ENCODE measurements around the gene PXDN.

PXDN gene

GRCh38 chr2:1777781-1778180 lies 33.5 kb upstream of the PXDN start:
- H3K27me3 ChIP-seq (ENCODE audit: insufficient read depth, low read length, poor library complexity): peaks cover 7% of the 10 kb centered on the region
- H3K9ac ChIP-seq (ENCODE audit: low read depth, low read length): no peak overlapping the region
- TF ChIP-seq EZH2 (IDR thresholded peaks at IDR 0.05; ENCODE audit: borderline replicate concordance, low read depth, low read length, severe bottlenecking) (no peak), CTCF (IDR thresholded peaks at IDR 0.05; ENCODE audit: borderline replicate concordance, extremely low read depth, low read length, poor library complexity, severe bottlenecking) (no peak)
- DNase-seq (no peak), ATAC-seq (ENCODE audit: insufficient read depth, low read depth) (no peak)
- H3K4me2 ChIP-seq (ENCODE audit: insufficient read depth, low read length): no peak overlapping the region
- no peaks in the 10 kb centered on the region for H3K36me3 ChIP-seq (ENCODE audit: insufficient read depth, low read length)
- H4K20me1 ChIP-seq (ENCODE audit: insufficient read depth, low read length): no peaks in the 10 kb centered on the region
- H3K4me1 ChIP-seq (ENCODE audit: insufficient read depth, low read length): no peaks in the 10 kb centered on the region
- no peak overlapping the region for H2AFZ ChIP-seq (ENCODE audit: low read depth, low read length)
- H3K79me2 ChIP-seq (ENCODE audit: insufficient read depth, low read length): no peaks in the 10 kb centered on the region
- H3K4me3 ChIP-seq (ENCODE audit: low read depth in 1 of 2, low read length in 2 of 2): no peak overlapping the region
- no peak overlapping the region for H3K27ac ChIP-seq (ENCODE audit: low read length)
- H3K9me3 ChIP-seq (ENCODE audit: insufficient read depth, low read length, severe bottlenecking): no peaks in the 10 kb centered on the region

GRCh38 chr2:1777156-1777555 lies 32.8 kb upstream of the PXDN start:
- Histone ChIP-seq H3K36me3 (ENCODE audit: insufficient read depth, low read length) (no peaks in the 10 kb centered on the region), H3K4me3 (ENCODE audit: low read depth in 1 of 2, low read length in 2 of 2) (no peak overlapping the region), H3K27ac (ENCODE audit: low read length) (no peak overlapping the region), H3K4me1 (ENCODE audit: insufficient read depth, low read length) (no peaks in the 10 kb centered on the region), H3K9me3 (ENCODE audit: insufficient read depth, low read length, severe bottlenecking) (no peaks in the 10 kb centered on the region), H3K79me2 (ENCODE audit: insufficient read depth, low read length) (no peaks in the 10 kb centered on the region), H4K20me1 (ENCODE audit: insufficient read depth, low read length) (no peaks in the 10 kb centered on the region), H3K9ac (ENCODE audit: low read depth, low read length) (no peak overlapping the region), H3K27me3 (ENCODE audit: insufficient read depth, low read length, poor library complexity) (peaks cover 7% of the 10 kb centered on the region), H2AFZ (ENCODE audit: low read depth, low read length) (no peak overlapping the region), H3K4me2 (ENCODE audit: insufficient read depth, low read length) (no peak overlapping the region)
- ATAC-seq (ENCODE audit: insufficient read depth, low read depth) (no peak), DNase-seq (no peak)
- no peak for TF ChIP-seq CTCF (IDR thresholded peaks at IDR 0.05; ENCODE audit: borderline replicate concordance, extremely low read depth, low read length, poor library complexity, severe bottlenecking)
- TF ChIP-seq EZH2 (IDR thresholded peaks at IDR 0.05; ENCODE audit: borderline replicate concordance, low read depth, low read length, severe bottlenecking): no peak

- Histone ChIP-seq H3K9ac (ENCODE audit: low read depth, low read length) (no peak overlapping the region), H2AFZ (ENCODE audit: low read depth, low read length) (no peak overlapping the region), H4K20me1 (ENCODE audit: insufficient read depth, low read length) (no peaks in the 10 kb centered on the region; the same call in 1 of the 2 replicates), H3K27me3 (ENCODE audit: insufficient read depth, low read length, poor library complexity) (peaks cover 7% of the 10 kb centered on the region), H3K27ac (ENCODE audit: low read length) (no peak overlapping the region), H3K79me2 (ENCODE audit: insufficient read depth, low read length) (no peaks in the 10 kb centered on the region), H3K36me3 (ENCODE audit: insufficient read depth, low read length) (no peaks in the 10 kb centered on the region), H3K4me1 (ENCODE audit: insufficient read depth, low read length) (no peaks in the 10 kb centered on the region), H3K9me3 (ENCODE audit: insufficient read depth, low read length, severe bottlenecking) (no peaks in the 10 kb centered on the region), H3K4me3 (ENCODE audit: low read depth in 1 of 2, low read length in 2 of 2) (no peak overlapping the region), H3K4me2 (ENCODE audit: insufficient read depth, low read length) (no peak overlapping the region)
- ATAC-seq (ENCODE audit: insufficient read depth, low read depth) (no peak), DNase-seq (no peak)
- TF ChIP-seq CTCF (IDR thresholded peaks at IDR 0.05; ENCODE audit: borderline replicate concordance, extremely low read depth, low read length, poor library complexity, severe bottlenecking): no peak
- TF ChIP-seq EZH2 (IDR thresholded peaks at IDR 0.05; ENCODE audit: borderline replicate concordance, low read depth, low read length, severe bottlenecking): no peak
These were observed 31.3 kb upstream of the PXDN start for GRCh38 chr2:1775511-1776035.

GRCh38 chr2:1774929-1775328 lies 30.6 kb upstream of the PXDN start:
- no peak for ATAC-seq (ENCODE audit: insufficient read depth, low read depth)
- H3K79me2 ChIP-seq (ENCODE audit: insufficient read depth, low read length): no peaks in the 10 kb centered on the region

More at GRCh38 chr2:1774929-1775328, 30.6 kb upstream of the PXDN start:
- no peak for TF ChIP-seq CTCF (IDR thresholded peaks at IDR 0.05; ENCODE audit: borderline replicate concordance, extremely low read depth, low read length, poor library complexity, severe bottlenecking)
- no peak for TF ChIP-seq EZH2 (IDR thresholded peaks at IDR 0.05; ENCODE audit: borderline replicate concordance, low read depth, low read length, severe bottlenecking)
- Histone ChIP-seq H3K27me3 (ENCODE audit: insufficient read depth, low read length, poor library complexity) (peaks cover 7% of the 10 kb centered on the region), H3K27ac (ENCODE audit: low read length) (no peak overlapping the region), H4K20me1 (ENCODE audit: insufficient read depth, low read length) (no peaks in the 10 kb centered on the region; the same call in 1 of the 2 replicates), H3K9me3 (ENCODE audit: insufficient read depth, low read length, severe bottlenecking) (no peaks in the 10 kb centered on the region), H3K4me3 (ENCODE audit: low read depth in 1 of 2, low read length in 2 of 2) (no peak overlapping the region), H2AFZ (ENCODE audit: low read depth, low read length) (no peak overlapping the region), H3K4me1 (ENCODE audit: insufficient read depth, low read length) (no peaks in the 10 kb centered on the region), H3K4me2 (ENCODE audit: insufficient read depth, low read length) (no peak overlapping the region), H3K9ac (ENCODE audit: low read depth, low read length) (no peak overlapping the region), H3K36me3 (ENCODE audit: insufficient read depth, low read length) (no peaks in the 10 kb centered on the region)
- no peak for DNase-seq
